ACC112 (cell line): ENCODE results near the gene DDTL.
"Not testable (repeated sequence)": the region's sequence is repeated elsewhere in the genome, so short reads cannot be mapped to it uniquely, and the experiment has no call there.

ENCODE experiments used
- H2AFZ ChIP-seq: fragments of 200-600 bp; sonication (generic); one replicate; pipeline ENCODE4 v1.6.0; 2017; ENCODE audit warnings: antibody characterized with exemption, low read length; ENCODE audit not compliant: unreplicated experiment
- H3K27ac ChIP-seq: fragments of 200-600 bp; sonication (generic); 2 replicates; pipeline ENCODE4 v1.5.1; 2014; ENCODE audit warnings: low read depth, mild to moderate bottlenecking, antibody characterized with exemption, low read length, moderate library complexity
- H3K27me3 ChIP-seq: fragments of 200-600 bp; sonication (generic); 2 replicates; pipeline ENCODE4 v1.6.1; 2014; ENCODE audit warnings: mild to moderate bottlenecking, antibody characterized with exemption, low read length, moderate library complexity, mixed read lengths; ENCODE audit not compliant: insufficient read depth
- H3K36me3 ChIP-seq: fragments of 200-600 bp; sonication (generic); 2 replicates; pipeline ENCODE4 v1.6.1; 2016; ENCODE audit warnings: mild to moderate bottlenecking, antibody characterized with exemption, low read length, moderate library complexity, mixed read lengths; ENCODE audit not compliant: insufficient read depth
- H3K4me1 ChIP-seq: fragments of 200-600 bp; sonication (generic); one replicate; pipeline ENCODE4 v1.6.1; 2016; ENCODE audit warnings: low read length, mixed read lengths; ENCODE audit not compliant: insufficient read depth, unreplicated experiment, control insufficient read depth
- H3K4me3 ChIP-seq: fragments of 200-600 bp; sonication (generic); 2 replicates; pipeline ENCODE4 v1.5.1; 2014; ENCODE audit warnings: mild to moderate bottlenecking, low read depth, low read length
- H3K79me2 ChIP-seq: fragments of 200-600 bp; sonication (generic); one replicate; pipeline ENCODE4 v1.6.0; 2016; ENCODE audit warnings: low read length; ENCODE audit not compliant: control insufficient read depth, unreplicated experiment, insufficient read depth

Gene DDTL

GRCh38 chr22:23989583-23990244, 23.0 kb downstream of the DDTL start:
- not testable (repeated sequence) for H3K4me1 ChIP-seq, H3K27ac ChIP-seq, H3K4me3 ChIP-seq, H2AFZ ChIP-seq, H3K36me3 ChIP-seq, H3K79me2 ChIP-seq, H3K27me3 ChIP-seq

DNA sequence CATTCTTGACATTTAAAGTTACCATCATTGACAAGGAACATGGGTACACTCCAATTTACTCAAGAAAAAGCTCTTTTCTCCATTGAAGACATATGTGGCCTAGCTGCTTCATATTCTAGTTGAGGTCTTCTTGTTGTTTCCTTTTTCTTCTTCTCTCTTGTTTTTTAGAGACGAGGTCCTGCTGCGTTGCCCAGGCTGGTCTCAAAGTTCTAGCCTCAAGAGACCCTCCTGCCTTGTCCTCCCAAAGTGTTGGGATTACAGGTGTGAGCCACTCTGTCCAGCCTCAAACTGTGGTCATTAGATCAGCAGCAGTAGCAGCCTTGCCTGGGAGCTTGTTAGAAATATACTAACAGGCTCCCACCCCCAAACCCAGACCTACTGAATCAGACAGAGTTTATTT, 26.4 kb downstream of the DDTL start:
- not testable (repeated sequence) for H3K27ac ChIP-seq, H3K36me3 ChIP-seq, H3K27me3 ChIP-seq, H3K4me1 ChIP-seq, H3K79me2 ChIP-seq, H2AFZ ChIP-seq, H3K4me3 ChIP-seq

DNA sequence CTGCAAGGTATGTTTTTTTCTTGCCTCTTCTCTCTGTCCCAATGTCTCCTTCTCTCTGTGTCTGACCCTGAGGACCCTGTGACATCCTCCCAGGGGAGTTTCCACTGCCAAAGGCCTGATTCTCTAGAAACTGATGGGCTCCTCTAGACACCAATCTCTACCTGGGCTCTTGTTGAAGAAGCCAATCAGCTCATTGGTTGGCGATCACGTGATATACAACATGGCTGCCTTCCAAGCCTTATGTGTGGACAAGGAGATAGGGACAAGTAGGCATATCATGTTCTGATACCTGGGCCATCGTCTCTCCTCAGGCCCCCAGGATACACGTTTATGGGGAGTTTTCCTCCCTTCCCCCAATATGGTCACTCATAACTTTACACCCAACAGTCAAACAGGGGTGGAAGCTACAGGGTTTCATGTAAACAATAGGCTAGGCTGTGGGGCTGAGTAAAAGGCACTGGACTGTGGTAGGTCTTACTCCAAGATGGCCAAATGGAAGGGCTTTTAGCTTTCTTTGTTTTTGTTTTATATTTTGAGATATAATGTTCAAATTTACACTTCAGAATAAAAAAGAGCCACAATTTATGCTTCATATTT, 27.0 kb downstream of the DDTL start:
- not testable (repeated sequence) for H2AFZ ChIP-seq

GRCh38 chr22:23997092-23997491, 30.4 kb downstream of the DDTL start:
- Histone ChIP-seq H3K27me3 (no peaks in the 10 kb centered on the region), H3K27ac (no peak overlapping the region), H3K79me2 (no peaks in the 10 kb centered on the region), H3K4me3 (no peak overlapping the region), H3K4me1 (no peaks in the 10 kb centered on the region), H2AFZ (no peak overlapping the region), H3K36me3 (no peaks in the 10 kb centered on the region)

More for the DNA sequence above, 27.0 kb downstream of the DDTL start:
- H3K79me2 ChIP-seq, H3K27me3 ChIP-seq, H3K27ac ChIP-seq, H3K4me1 ChIP-seq, H3K36me3 ChIP-seq, H3K4me3 ChIP-seq: not testable (repeated sequence)

- not testable (repeated sequence) for H3K27me3 ChIP-seq, H3K27ac ChIP-seq, H3K36me3 ChIP-seq, H3K4me3 ChIP-seq, H3K79me2 ChIP-seq, H3K4me1 ChIP-seq, H2AFZ ChIP-seq
Measured at GRCh38 chr22:23999779-24000178, 33.1 kb downstream of the DDTL start.

DNA sequence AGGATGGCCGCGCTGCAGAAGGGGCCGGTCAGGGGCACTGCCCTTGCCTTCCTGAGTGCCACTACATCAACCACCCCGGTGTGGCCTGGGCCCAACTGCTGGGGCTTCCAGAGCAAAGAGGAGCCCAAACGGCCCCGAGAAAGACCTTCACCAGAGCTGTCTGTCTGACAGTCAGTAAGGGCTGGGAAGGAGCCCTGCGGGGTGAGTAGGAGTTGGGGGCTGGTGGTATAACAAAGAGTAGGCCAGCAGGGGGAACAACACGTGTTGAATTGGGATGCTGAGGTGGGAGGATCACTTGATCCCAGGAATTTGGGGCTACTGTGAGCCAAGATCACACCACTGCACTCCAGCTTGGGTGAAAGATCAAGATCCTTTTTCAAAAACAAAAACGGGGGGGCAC, 34.6 kb downstream of the DDTL start:
- H3K27ac ChIP-seq = no peak overlapping the region
- no peak overlapping the region for H2AFZ ChIP-seq
- H3K79me2 ChIP-seq = no peaks in the 10 kb centered on the region
- H3K27me3 ChIP-seq = no peaks in the 10 kb centered on the region
- H3K4me1 ChIP-seq = no peaks in the 10 kb centered on the region
- H3K4me3 ChIP-seq = no peak overlapping the region
- H3K36me3 ChIP-seq = no peaks in the 10 kb centered on the region

- Histone ChIP-seq H2AFZ (no peak overlapping the region), H3K4me3 (no peak overlapping the region), H3K27me3 (no peaks in the 10 kb centered on the region), H3K27ac (no peak overlapping the region), H3K36me3 (no peaks in the 10 kb centered on the region), H3K79me2 (no peaks in the 10 kb centered on the region), H3K4me1 (no peaks in the 10 kb centered on the region)
Measured at GRCh38 chr22:24002272-24002671, 35.6 kb downstream of the DDTL start.

DNA sequence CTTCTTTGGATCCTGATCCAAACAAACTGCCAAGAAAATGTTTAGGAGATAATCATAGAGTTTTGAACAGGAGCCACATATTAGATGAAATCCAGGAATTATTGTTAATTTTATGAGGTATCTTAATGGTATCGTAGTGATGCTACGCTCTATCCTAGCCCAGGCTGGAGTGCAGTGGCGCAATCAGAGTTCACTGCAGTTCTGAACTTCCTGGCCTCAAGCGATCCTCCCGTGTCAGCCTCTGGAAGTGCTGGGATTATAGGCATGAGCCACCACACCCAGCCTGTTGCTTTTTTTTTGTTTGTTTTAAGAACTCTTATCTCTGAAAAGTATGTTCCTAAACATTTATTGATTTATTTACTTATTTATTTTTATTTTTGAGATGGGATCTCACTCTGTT, 36.2 kb downstream of the DDTL start:
- no peaks in the 10 kb centered on the region for H3K4me1 ChIP-seq
- no peaks in the 10 kb centered on the region for H3K27me3 ChIP-seq
- H2AFZ ChIP-seq = no peak overlapping the region
- no peak overlapping the region for H3K27ac ChIP-seq
- no peaks in the 10 kb centered on the region for H3K79me2 ChIP-seq
- no peaks in the 10 kb centered on the region for H3K36me3 ChIP-seq
- no peak overlapping the region for H3K4me3 ChIP-seq

DNA sequence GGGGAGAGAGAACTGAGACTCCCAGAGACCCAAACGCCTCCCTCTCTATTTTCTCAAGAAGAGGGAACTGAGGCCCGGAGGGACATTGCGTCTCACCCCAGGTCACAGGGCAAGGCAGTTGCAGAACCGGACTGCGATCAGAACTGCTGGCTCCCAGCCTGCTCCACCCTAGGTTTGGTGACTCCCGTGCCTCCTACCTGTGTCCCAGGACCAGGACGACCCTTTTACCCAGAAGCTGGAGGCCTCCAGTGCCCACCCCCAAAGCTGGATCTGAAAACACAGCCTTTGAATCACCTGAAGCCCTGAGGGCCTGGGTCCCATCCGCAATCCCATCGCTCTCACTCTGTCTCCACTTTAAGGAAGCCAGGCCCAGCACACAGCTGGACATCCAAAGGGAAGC, 37.2 kb downstream of the DDTL start:
- Histone ChIP-seq H3K27me3 (no peaks in the 10 kb centered on the region), H2AFZ (no peak overlapping the region), H3K4me1 (no peaks in the 10 kb centered on the region), H3K4me3 (no peak overlapping the region), H3K36me3 (no peaks in the 10 kb centered on the region), H3K27ac (no peak overlapping the region), H3K79me2 (no peaks in the 10 kb centered on the region)

- no peak within 1 kb of the TSS for H3K4me3 ChIP-seq
- H2AFZ ChIP-seq = no peak within 1 kb of the TSS
- no peaks in the 10 kb centered on the region for H3K36me3 ChIP-seq
- H3K4me1 ChIP-seq = no peaks in the 10 kb centered on the region
- H3K27ac ChIP-seq = no peak within 1 kb of the TSS
- no peaks in the 10 kb centered on the region for H3K79me2 ChIP-seq
- H3K27me3 ChIP-seq = no peaks in the 10 kb centered on the region
Measured at GRCh38 chr22:24005201-24005600, 38.5 kb downstream of the DDTL start, which contains the start of gene GSTT4. TSS of gene GSTT4 (minus strand) at chr22:24005453. CDS start at chr22:24005356, 97 bp downstream.

- Histone ChIP-seq H3K27me3 (no peaks in the 10 kb centered on the region), H3K27ac (no peak overlapping the region), H3K36me3 (no peaks in the 10 kb centered on the region), H3K79me2 (peaks cover under 1% of the 10 kb centered on the region), H3K4me1 (no peaks in the 10 kb centered on the region), H3K4me3 (no peak overlapping the region), H2AFZ (no peak overlapping the region)
Measured at GRCh38 chr22:24006207-24006913, 39.7 kb downstream of the DDTL start.
